CD4-positive, alpha-beta memory T cell (primary cell): ENCODE results near the gene IPO4. TPM values are rescaled to one million over a fixed set of nuclear protein-coding genes. Genes with fewer than 3 reads are reported as not detected.

Experiments
- CTCF ChIA-PET: fragments of 350-600 bp; sonication (Branson Sonifier 250); formaldehyde crosslinking; loops from one replicate; lab custom pipeline; 2021; ENCODE audit warnings: inconsistent platforms; ENCODE audit not compliant: partially characterized antibody; lab: Charles Lee
- POLR2A ChIA-PET: fragments of 350-600 bp; sonication (Branson Sonifier 250); formaldehyde crosslinking; loops from one replicate; lab custom pipeline; 2021; ENCODE audit not compliant: partially characterized antibody; lab: Charles Lee
- DNase-seq, 5 donors: peaks; one replicate each; pipeline versions ENCODE4 v3.0.0 to v3.0.0-alpha.2; 2020 to 2022; ENCODE audit warnings: mixed read lengths in 1 of 5
- H3K27ac ChIP-seq: one replicate; pipeline ENCODE4 v1.7.0; 2013; ENCODE audit warnings: low read depth, low read length
- H3K27me3 ChIP-seq: 2 replicates; pipeline ENCODE4 v1.7.0; 2013; ENCODE audit warnings: mild to moderate bottlenecking, low read length, moderate library complexity; ENCODE audit not compliant: insufficient read depth
- H3K36me3 ChIP-seq: 2 replicates; pipeline ENCODE4 v1.7.0; 2013; ENCODE audit warnings: mild to moderate bottlenecking, low read length, moderate library complexity; ENCODE audit not compliant: insufficient read depth
- H3K4me1 ChIP-seq: 2 replicates; pipeline ENCODE4 v1.7.0; 2013; ENCODE audit warnings: mild to moderate bottlenecking, low read length, moderate library complexity; ENCODE audit not compliant: insufficient read depth
- H3K4me3 ChIP-seq, 2 donors: one replicate each; pipeline ENCODE4 v1.7.0; 2013; ENCODE audit warnings: low read length in 2 of 2, mild to moderate bottlenecking in 1 of 2
- H3K9me3 ChIP-seq, 2 donors: one replicate each; pipeline ENCODE4 v1.7.0; 2013; ENCODE audit warnings: low read length in 2 of 2, control low read depth in 1 of 2; ENCODE audit not compliant: control insufficient read depth in 1 of 2
- H3K27ac Mint-ChIP-seq, 7 donors: one replicate each; pipeline ENCODE4 v1.8.0; 2020 to 2021; ENCODE audit warnings: mixed read lengths in 7 of 7, mild to moderate bottlenecking in 6 of 7, inconsistent platforms in 3 of 7, moderate library complexity in 3 of 7
- H3K27me3 Mint-ChIP-seq, 2 donors: one replicate each; pipeline ENCODE4 v1.8.0; 2020 to 2021; ENCODE audit warnings: mixed read lengths in 2 of 2
- H3K36me3 Mint-ChIP-seq, 2 donors: one replicate each; pipeline ENCODE4 v1.8.0; 2020 to 2021; ENCODE audit warnings: mixed read lengths in 2 of 2, inconsistent platforms in 1 of 2, mild to moderate bottlenecking in 1 of 2
- H3K4me1 Mint-ChIP-seq, 4 donors: one replicate each; pipeline ENCODE4 v1.8.0; 2020 to 2021; ENCODE audit warnings: mixed read lengths in 4 of 4, mild to moderate bottlenecking in 1 of 4
- H3K4me3 Mint-ChIP-seq, 8 donors: one replicate each; pipeline ENCODE4 v1.8.0; 2020 to 2021; ENCODE audit warnings: mixed read lengths in 8 of 8, mild to moderate bottlenecking in 7 of 8, moderate library complexity in 6 of 8, inconsistent platforms in 3 of 8
- H3K9me3 Mint-ChIP-seq, 8 donors: one replicate each; pipeline ENCODE4 v1.8.0; 2020 to 2021; ENCODE audit warnings: mixed read lengths in 8 of 8, mild to moderate bottlenecking in 5 of 8, inconsistent platforms in 3 of 8, moderate library complexity in 1 of 8
- intact Hi-C: fragments of 100-400 bp; cut with micrococcal nuclease; formaldehyde crosslinking; loops from one replicate; pipeline ENCODE4 v1.15.1; 2023
- polyA plus RNA-seq, 2 donors: library from polyadenylated mRNA; unstranded; fragments of 300-500 nt; fragmentation: Illumina TruSeq; gene quantifications; one replicate each; pipeline ENCODE4 v1.2.3, GENCODE V29; 2021
- total RNA-seq, 2 experiments: library from RNA; stranded (reverse); gene quantifications; one replicate each; pipeline ENCODE4 v1.2.3, GENCODE V29; 2021

The IPO4 gene
- total and polyA plus RNA-seq, 4 experiments from 2014 or later = 19.8 to 30.2 (median 21.3) TPM

DNA sequence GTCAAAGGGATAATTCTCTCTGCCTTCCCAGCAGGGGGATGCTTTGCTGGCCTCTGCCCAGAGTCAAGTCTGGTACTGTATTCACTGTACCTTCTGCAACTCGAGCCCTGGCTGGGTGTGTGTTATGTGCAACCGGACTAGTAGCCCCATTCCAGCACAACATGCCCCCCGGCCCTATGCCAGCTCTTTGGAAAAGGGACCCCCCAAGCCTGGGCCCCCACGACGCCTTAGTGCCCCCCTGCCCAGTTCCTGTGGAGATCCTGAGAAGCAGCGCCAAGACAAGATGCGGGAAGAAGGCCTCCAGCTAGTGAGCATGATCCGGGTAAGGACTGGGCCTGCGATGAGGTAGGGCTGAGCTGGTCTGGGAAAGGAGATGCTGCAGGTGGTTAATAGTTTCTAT is 38.0 kb downstream of the IPO4 start:
- Histone ChIP-seq H3K4me1 (peaks cover 35% of the 10 kb centered on the region), H3K27ac (no peak overlapping the region), H3K4me3 (no peak overlapping the region), H3K36me3 (peaks cover 43% of the 10 kb centered on the region), H3K9me3 (no peaks in the 10 kb centered on the region), H3K27me3 (no peaks in the 10 kb centered on the region)
- ChIA-PET CTCF (interaction anchor here (1.0 to 8.5 kb wide), 5 partner anchors 10 to 44 kb away, joined by 3 to 110 read pairs (median 5); partner anchors contain the start of genes IRF9 and PSME1), POLR2A (interaction anchor here (0.5 to 9.5 kb wide), 10 partner anchors 8 to 66 kb away, joined by 4 to 162 read pairs (median 5); partner anchors contain the start of genes DCAF11, EMC9, IPO4 and IRF9)
- DNase-seq = no peak
- H3K27ac Mint-ChIP-seq = peak overlapping the region in 6 of 7 donors; percentile 15 to 74 (median 40)
- intact Hi-C loops = no loop called here
- peaks cover 36 to 63% of the 10 kb centered on the region in 2 donors for H3K36me3 Mint-ChIP-seq
- no peaks in the 10 kb centered on the region for H3K27me3 Mint-ChIP-seq
- H3K9me3 Mint-ChIP-seq = no peaks in the 10 kb centered on the region
- H3K4me1 Mint-ChIP-seq = peaks cover 23 to 50% (median 34%) of the 10 kb centered on the region in 4 donors
- peak overlapping the region in 4 of 8 donors; percentile 20 to 58 (median 48) for H3K4me3 Mint-ChIP-seq

DNA sequence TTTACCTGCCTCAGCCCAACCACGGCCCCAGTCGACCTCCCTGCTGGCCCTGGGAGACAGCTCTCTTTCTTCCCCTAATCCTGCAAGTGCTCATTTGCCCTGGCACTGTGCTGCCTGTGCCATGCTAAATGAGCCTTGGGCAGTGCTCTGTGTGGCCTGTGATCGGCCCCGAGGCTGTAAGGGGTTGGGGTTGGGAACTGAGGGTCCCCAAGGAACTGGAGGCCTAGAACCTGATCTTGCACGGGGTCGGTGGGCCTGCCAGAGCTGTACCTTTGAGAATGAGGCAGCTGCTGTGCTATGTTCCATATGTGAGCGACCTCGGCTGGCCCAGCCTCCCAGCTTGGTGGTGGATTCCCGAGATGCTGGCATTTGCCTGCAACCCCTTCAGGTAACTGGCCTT is 38.6 kb downstream of the IPO4 start:
- no peak overlapping the region for H3K4me3 ChIP-seq
- Mint-ChIP-seq H3K4me3 (peak overlapping the region in 3 of 8 donors; percentile 20 to 58 (median 54)), H3K9me3 (no peaks in the 10 kb centered on the region), H3K4me1 (peaks cover 26 to 55% (median 38%) of the 10 kb centered on the region in 4 donors), H3K36me3 (peaks cover 33 to 61% of the 10 kb centered on the region in 2 donors), H3K27me3 (no peaks in the 10 kb centered on the region), H3K27ac (peak overlapping the region in 1 of 7 donors; percentile 32)
- H3K27me3 ChIP-seq = no peaks in the 10 kb centered on the region
- CTCF ChIA-PET = interaction anchor here (0.7 to 8.5 kb wide), 5 partner anchors 9 to 44 kb away, joined by 3 to 110 read pairs (median 3); partner anchors contain the start of genes EMC9, IRF9 and PSME1
- no peaks in the 10 kb centered on the region for H3K9me3 ChIP-seq
- POLR2A ChIA-PET = interaction anchor here (0.8 to 9.5 kb wide), 10 partner anchors 8 to 66 kb away, joined by 3 to 162 read pairs (median 5); partner anchors contain the start of genes DCAF11, EMC9, IPO4 and IRF9
- intact Hi-C loops = no loop called here
- DNase-seq = no peak
- no peak overlapping the region for H3K27ac ChIP-seq
- H3K36me3 ChIP-seq = peaks cover 43% of the 10 kb centered on the region
- H3K4me1 ChIP-seq = peaks cover 40% of the 10 kb centered on the region

DNA sequence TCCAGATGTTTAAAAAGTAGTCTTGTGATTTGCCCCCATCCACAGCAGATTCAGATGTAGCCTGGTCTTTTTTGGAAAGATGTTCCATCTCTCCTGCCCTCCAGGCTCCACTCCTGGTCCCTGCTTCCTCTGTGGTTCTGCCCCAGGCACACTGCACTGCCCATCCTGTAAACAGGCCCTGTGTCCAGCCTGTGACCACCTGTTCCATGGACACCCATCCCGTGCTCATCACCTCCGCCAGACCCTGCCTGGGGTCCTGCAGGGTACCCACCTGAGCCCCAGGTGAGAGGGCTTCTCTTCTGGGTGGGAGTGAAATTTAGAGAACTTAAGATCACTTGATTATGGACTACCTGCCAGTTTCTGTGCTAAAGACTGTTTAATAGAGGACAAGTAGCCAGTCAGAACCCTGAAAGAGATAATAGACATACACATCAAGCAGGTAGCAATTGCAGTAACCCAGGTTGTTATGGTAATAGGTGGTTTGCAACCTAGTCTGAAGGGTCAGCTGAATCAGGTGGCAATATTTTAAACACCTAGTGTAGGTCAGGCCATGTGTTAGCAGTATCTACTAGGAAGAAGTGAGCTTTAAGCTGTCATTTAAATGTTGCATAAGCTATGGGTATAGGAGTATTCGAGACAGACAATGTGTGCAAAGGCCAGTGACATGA is 39.2 kb downstream of the IPO4 start:
- intact Hi-C loops = loop anchor here (10.0 kb wide), 1 partner anchor 55 kb away; the partner anchor contains the start of gene PCK2

DNA sequence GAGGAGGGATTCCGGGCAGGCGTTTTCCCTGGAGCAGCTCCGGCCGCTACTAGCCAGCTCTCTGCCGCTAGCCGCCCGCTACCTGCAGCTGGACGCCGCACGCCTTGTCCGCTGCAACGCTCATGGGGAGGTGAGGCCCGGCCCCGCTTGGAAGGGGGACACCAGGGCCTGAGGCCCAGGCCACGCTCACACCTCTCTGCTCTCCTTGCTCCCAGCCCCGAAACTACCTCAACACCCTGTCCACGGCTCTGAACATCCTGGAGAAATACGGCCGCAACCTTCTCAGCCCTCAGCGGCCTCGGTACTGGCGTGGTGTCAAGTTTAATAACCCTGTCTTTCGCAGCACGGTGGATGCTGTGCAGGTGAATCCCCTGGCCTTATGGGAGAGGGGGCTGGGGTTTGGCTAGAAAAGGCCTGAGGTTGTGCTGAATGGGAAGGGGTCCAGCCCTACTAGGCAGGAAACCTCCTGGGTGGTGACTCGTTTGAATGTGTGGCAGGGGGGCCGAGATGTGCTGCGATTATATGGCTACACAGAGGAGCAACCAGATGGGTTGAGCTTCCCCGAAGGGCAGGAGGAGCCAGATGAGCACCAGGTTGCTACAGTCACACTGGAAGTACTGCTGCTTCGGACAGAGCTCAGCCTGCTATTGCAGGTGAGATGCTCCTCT is 40.7 kb downstream of the IPO4 start:
- intact Hi-C loops = loop anchor here (1.0 to 10.0 kb wide), 8 partner anchors 12 to 679 kb away; partner anchors contain the start of genes CHMP4A, DCAF11, IPO4 and IRF9
- CTCF ChIA-PET = interaction anchor here (0.9 to 8.5 kb wide), 6 partner anchors 12 to 186 kb away, joined by 3 to 110 read pairs (median 6); partner anchors contain the start of genes DCAF11, IPO4, IRF9 and NRL

More for the DNA sequence above, 39.2 kb downstream of the IPO4 start:
- ChIA-PET CTCF (interaction anchor here (0.7 to 8.5 kb wide), 5 partner anchors 8 to 45 kb away, joined by 3 to 110 read pairs (median 3); partner anchors contain the start of genes EMC9 and IRF9), POLR2A (interaction anchor here (0.8 to 9.5 kb wide), 9 partner anchors 8 to 47 kb away, joined by 3 to 162 read pairs (median 16); partner anchors contain the start of genes DCAF11, EMC9, IPO4 and IRF9)
- Histone ChIP-seq H3K4me3 (no peak overlapping the region), H3K27ac (peak overlapping the region; percentile 10), H3K9me3 (no peaks in the 10 kb centered on the region), H3K4me1 (peaks cover 46% of the 10 kb centered on the region), H3K27me3 (no peaks in the 10 kb centered on the region), H3K36me3 (peaks cover 43% of the 10 kb centered on the region)
- Mint-ChIP-seq H3K27me3 (no peaks in the 10 kb centered on the region), H3K4me1 (peaks cover 26 to 61% (median 42%) of the 10 kb centered on the region in 4 donors), H3K4me3 (peak overlapping the region; percentile 31 to 98 (median 92)), H3K27ac (peak overlapping the region in 2 of 7 donors; percentile 17 to 89), H3K36me3 (peaks cover 27 to 58% of the 10 kb centered on the region in 2 donors), H3K9me3 (no peaks in the 10 kb centered on the region)
- DNase-seq = no peak

DNA sequence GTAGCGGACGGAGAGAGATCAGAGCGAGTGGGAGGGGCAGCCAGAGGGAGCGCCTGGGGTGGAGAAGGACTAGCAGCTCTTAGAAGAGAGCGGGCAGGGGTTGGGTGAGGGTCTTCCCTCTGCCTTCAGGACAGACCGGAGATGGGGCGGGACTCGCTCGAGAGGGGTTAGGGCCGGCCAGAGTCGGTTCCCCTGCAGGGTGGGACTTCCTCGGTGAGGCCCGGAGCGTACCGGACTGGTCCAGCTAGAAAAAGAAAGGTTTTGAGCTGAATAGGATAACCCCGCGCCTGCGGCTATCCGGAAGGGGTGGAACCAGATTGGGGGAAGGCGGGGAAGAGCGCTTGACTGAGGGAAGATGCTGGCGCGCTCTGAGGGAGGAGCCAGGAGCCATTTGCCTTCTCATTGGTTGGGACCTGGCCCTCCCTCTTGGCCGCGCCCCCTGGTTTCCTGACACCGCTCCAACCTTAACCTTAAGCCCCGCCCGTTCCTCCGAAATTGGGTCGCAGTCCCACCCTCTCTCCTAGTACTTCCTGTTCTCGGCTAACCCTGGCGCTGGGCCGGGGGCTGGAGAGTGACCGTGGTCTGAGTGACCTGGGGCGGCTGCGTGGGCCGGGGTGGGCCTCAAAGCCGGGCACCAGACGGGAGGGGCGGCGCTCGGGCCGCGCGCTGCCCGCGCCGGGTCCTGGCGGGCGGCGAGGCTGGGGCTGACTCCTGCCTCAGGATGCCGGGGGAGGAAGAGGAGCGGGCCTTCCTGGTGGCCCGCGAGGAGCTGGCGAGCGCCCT is 41.4 kb downstream of the IPO4 start, which contains the start of gene RNF31:
RNF31 (plus strand) TSS at position 521 of the 783 bp plus-strand sequence; CDS start at position 722, 201 bp downstream.
- peaks cover 59% of the 10 kb centered on the region for H3K36me3 ChIP-seq
- POLR2A ChIA-PET = interaction anchor here (0.6 to 9.5 kb wide), 31 partner anchors 10 to 1276 kb away, joined by 3 to 162 read pairs (median 5); partner anchors contain the start of genes ACIN1, C14orf119, CARMIL3 and CBLN3
- H3K4me1 Mint-ChIP-seq = peaks cover 32 to 80% (median 54%) of the 10 kb centered on the region in 4 donors
- H3K27me3 Mint-ChIP-seq = no peaks in the 10 kb centered on the region
- peak within 1 kb of the TSS; percentile 95 to 99 (median 98) for H3K27ac Mint-ChIP-seq
- intact Hi-C loops = loop anchor here (1.0 to 10.0 kb wide), 8 partner anchors 11 to 678 kb away; partner anchors contain the start of genes CHMP4A, DCAF11, IPO4 and IRF9
- CTCF ChIA-PET = interaction anchor here (0.9 to 8.5 kb wide), 14 partner anchors 8 to 284 kb away, joined by 3 to 110 read pairs (median 4); partner anchors contain the start of genes CIDEB, DCAF11, IPO4 and IRF9
- peak within 1 kb of the TSS; percentile 92 for H3K27ac ChIP-seq
- H3K9me3 Mint-ChIP-seq = no peaks in the 10 kb centered on the region
- peaks cover 31 to 64% of the 10 kb centered on the region in 2 donors for H3K36me3 Mint-ChIP-seq
- no peaks in the 10 kb centered on the region for H3K9me3 ChIP-seq
- DNase-seq = peak; percentile 95 to 99 (median 97)
- no peaks in the 10 kb centered on the region for H3K27me3 ChIP-seq
- peak within 1 kb of the TSS; percentile 85 to 99 for H3K4me3 ChIP-seq
- peak within 1 kb of the TSS; percentile 97 to 100 (median 98) for H3K4me3 Mint-ChIP-seq
- peaks cover 63% of the 10 kb centered on the region for H3K4me1 ChIP-seq

More for the DNA sequence above, 40.7 kb downstream of the IPO4 start:
- H3K27ac ChIP-seq = peak overlapping the region; percentile 92
- POLR2A ChIA-PET = interaction anchor here (1.1 to 9.5 kb wide), 19 partner anchors 11 to 283 kb away, joined by 3 to 162 read pairs (median 12); partner anchors contain the start of genes CBLN3, CHMP4A, DCAF11 and IPO4
- no peaks in the 10 kb centered on the region for H3K9me3 ChIP-seq
- peaks cover 56% of the 10 kb centered on the region for H3K4me1 ChIP-seq
- Mint-ChIP-seq H3K27me3 (no peaks in the 10 kb centered on the region), H3K27ac (peak overlapping the region; percentile 83 to 98 (median 90)), H3K4me1 (peaks cover 29 to 77% (median 50%) of the 10 kb centered on the region in 4 donors), H3K4me3 (peak overlapping the region; percentile 91 to 99 (median 97)), H3K9me3 (no peaks in the 10 kb centered on the region), H3K36me3 (peaks cover 31 to 66% of the 10 kb centered on the region in 2 donors)
- no peaks in the 10 kb centered on the region for H3K27me3 ChIP-seq
- DNase-seq = no peak
- peak overlapping the region; percentile 73 to 99 for H3K4me3 ChIP-seq
- H3K36me3 ChIP-seq = peaks cover 56% of the 10 kb centered on the region
